HG03442 (cell line): ENCODE data around the gene RMRP.

Experiments used
- ATAC-seq: cut with Tn5 transposase; IDR thresholded peaks from one replicate; pipeline ENCODE4 v1.9.1; 2021; ENCODE audit warnings: mild to moderate bottlenecking, moderate library complexity; ENCODE audit not compliant: unreplicated experiment

Gene RMRP

GRCh38 chr9:35687306-35687705 lies 29.5 kb upstream of the RMRP start:
- ATAC-seq, result no peak

DNA sequence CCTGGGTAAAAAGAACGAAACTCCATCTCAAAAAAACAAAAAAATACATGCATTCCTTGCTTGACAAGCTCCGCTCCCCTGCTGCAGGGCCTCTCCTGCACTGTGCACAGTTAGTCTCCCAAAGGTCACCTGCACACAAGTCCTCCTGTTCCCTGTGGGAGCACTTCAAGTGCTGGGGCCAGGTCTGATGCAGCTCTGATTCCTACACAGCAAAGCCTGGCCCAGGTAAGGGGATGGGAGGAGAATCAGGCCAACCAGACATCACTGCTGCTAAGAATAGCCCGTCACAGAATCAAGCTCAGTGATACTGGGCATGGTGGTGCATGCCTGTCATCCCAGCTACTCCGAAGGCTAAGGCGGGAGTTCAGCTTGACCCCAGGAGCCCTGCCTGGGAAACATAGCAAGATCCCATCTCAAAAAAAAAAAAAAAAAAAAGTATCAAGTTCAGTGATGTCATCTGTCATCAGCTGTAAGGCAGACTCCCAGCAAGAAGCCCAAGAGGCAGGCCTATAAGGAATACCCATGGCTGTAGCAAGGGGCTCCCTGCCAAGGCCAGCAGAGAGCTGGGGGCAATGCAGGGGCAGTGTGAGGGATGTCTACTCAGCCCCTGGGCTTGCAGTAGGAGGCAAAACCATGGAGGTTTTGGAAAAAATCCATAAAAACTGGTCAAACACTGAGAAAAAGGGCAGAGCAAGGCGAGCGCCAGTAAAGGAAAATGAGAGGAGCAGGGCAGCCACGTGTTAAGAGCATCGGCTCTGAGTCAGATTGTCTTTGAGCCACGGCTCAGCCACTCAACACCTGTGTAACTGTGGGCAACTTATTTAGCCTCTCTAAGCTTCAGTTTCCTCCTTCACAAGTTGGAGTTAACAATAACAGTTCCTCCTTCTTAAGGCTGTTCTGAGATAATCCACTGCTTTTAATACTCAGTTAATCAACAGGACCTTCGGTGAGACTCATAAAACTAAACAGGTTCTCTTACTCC lies 28.7 kb upstream of the RMRP start:
- no peak for ATAC-seq

DNA sequence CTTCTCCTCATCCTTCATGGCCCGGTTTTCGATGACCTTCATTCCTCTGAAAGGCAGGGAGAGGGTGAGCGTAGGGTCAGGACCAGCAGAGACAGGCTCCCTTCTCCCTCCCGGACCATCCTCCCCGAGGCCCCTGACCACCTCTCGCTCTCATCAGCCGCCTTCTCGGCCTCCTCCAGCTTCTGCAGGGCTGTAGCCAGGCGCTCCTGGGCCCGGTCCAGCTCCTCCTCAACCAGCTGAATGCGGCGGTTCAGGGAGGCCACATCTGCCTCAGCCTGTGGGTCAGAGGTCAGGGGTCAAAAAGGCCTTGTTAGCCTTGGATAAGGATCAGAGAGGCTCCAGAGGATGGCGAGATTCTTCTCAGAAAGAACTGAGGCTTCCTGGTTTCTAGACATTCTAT lies 27.7 kb upstream of the RMRP start:
- no peak for ATAC-seq

DNA sequence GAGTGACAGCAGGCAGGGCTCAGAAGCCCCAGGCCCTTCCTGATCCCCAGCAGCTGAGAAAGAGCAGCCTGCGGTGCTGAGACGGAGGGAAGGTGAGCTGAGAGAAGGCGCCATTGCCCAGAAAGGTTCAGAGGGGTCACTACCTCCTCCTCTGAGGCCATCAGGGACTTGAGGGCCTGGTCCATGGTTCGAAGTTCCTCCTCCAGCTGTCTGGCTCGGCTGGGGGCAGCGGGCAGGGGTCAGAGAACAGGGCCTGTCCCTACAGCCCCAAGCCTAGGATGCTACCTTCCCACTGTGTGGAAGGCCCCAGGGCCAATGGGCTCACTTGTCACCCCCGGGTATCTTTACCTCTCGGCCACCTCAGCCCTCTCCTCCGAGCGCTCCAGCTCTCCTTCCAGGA lies 27.1 kb upstream of the RMRP start:
- no peak for ATAC-seq

DNA sequence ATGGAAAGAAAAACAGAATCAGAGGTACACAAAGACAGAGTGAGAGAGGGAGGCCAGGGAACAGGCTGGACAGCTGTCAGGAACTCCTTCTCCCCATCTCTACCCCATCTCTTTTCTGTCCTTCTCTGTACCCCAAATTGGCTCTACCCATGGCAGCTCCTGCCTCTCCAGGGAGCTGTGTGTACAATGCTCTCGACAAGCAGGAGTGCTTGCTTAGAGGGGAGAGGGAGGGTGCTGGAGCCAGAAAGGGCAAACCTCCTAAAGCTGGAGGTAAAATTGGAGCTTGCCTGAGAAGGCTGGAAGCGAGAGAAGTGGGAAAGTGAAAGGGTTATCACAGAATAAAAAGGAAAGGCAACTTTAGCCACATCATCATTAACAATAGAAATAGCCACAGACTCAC lies 25.5 kb upstream of the RMRP start:
- ATAC-seq, result no peak

- ATAC-seq, result no peak
These were observed 24.9 kb upstream of the RMRP start for GRCh38 chr9:35682520-35683315.

DNA sequence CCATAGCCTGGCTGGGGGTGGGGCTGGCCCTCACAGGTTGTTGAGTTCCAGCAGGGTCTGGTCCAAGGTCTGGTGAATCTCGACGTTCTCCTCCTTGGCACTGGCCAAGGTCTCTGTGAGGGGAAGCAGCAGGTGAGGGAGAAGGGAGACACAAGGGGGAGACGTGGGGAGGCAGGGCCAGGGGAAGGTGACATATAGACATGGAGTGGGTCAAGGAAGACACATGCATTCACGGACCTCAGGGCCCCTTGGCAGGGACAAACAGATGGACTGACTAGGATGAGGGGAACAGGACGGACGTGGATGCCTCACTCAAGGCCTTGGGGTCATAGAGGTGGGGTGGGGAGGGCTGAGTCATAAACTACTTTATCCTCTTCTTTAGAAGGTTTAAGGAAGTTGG lies 24.2 kb upstream of the RMRP start:
- no peak for ATAC-seq

DNA sequence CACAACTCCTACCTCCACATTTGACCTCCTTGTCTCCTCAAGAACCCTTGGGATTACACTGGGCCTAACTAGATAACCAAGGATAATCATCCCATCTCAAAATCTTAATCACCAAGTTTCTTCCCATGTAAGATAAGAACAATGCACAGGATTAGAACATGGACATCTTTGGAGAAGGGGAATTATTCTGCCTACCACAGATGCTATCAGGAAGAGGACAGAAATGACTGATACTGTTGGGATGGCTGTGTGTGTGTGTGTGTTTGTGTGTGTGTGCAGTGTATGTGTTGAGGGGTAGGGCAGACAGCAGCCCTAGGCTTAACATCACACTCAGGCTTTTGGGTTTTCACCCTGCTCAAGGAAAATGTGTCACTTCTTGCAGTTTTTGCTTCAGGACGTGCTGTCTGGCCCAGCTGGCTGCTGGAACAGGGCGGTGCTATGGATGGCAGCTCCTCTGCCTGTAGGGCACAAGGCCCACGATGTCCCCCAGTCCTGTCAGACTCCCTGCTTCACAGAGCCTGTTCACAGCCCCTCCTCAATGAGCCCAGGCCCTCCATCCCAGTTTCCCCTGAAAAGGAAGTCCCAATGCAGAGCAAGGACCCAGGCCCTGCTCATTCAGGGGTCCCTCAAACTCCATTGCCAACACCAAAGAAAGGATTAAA lies 23.7 kb upstream of the RMRP start:
- ATAC-seq, result no peak

DNA sequence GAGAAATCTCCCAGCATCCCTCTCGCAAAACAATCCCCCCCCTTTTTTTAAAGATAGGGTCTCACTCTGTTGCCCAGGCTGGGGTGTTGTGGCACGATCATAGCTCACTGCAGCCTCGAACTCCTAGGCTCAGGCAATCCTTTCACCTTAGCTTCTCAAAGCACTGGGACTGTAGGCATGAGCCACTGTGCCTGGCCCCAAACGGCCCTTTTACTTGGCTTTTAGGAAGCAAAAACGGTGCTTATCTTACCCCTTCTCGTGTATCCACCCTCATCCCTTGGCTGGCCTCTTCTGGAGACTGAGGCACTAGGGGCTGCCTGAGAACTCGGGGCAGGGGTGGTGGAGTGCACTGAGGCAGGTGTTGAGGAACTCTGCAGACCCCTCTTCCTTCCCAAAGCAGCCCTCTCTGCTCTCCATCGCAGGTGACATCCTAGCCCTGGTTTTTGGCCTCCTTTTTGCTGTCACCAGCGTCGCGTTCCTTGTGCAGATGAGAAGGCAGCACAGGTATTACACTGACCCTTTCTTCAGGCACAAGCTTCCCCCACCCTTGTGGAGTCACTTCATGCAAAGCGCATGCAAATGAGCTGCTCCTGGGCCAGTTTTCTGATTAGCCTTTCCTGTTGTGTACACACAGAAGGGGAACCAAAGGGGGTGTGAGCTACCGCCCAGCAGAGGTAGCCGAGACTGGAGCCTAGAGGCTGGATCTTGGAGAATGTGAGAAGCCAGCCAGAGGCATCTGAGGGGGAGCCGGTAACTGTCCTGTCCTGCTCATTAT lies 22.7 kb upstream of the RMRP start:
- ATAC-seq, result no peak

GRCh38 chr9:35679766-35680330 lies 22.0 kb upstream of the RMRP start:
- no peak for ATAC-seq

DNA sequence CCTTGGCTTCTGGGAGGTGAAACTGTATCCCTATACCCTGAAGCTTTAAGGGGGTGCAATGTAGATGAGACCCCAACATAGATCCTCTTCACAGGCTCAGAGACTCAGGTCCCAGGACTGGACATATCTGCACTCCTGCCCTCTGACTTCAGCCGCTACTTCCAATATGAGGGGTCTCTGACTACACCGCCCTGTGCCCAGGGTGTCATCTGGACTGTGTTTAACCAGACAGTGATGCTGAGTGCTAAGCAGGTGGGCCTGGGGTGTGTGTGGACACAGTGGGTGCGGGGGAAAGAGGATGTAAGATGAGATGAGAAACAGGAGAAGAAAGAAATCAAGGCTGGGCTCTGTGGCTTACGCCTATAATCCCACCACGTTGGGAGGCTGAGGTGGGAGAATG lies 21.3 kb upstream of the RMRP start:
- ATAC-seq, result no peak

- ATAC-seq, result no peak
These were observed 18.0 kb upstream of the RMRP start for GRCh38 chr9:35675732-35676392.

GRCh38 chr9:35675204-35675603 lies 17.4 kb upstream of the RMRP start:
- ATAC-seq, result no peak

- ATAC-seq, result no peak
These were observed 16.2 kb upstream of the RMRP start for GRCh38 chr9:35674025-35674361.

DNA sequence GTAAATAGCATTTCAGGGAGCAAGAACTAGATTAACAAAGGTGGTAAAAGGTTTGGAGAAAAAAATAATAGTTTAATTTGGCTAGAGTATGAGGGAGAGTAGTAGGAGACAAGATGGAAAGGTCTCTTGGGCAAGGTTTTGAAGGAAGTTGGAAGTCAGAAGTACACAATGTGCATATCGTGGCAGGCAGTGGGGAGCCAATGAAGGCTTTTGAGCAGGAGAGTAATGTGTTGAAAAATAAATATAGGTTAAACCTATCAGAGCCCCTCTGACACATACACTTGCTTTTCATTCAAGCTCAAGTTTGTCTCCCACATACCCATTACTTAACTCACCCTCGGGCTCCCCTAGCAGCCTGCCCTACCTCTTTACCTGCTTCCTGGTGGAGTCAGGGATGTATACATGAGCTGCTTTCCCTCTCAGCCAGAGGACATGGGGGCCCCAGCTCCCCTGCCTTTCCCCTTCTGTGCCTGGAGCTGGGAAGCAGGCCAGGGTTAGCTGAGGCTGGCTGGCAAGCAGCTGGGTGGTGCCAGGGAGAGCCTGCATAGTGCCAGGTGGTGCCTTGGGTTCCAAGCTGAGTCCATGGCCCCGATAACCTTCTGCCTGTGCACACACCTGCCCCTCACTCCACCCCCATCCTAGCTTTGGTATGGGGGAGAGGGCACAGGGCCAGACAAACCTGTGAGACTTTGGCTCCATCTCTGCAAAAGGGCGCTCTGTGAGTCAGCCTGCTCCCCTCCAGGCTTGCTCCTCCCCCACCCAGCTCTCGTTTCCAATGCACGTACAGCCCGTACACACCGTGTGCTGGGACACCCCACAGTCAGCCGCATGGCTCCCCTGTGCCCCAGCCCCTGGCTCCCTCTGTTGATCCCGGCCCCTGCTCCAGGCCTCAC lies 15.6 kb upstream of the RMRP start, which contains the start of gene CA9:
Gene CA9, plus strand, starts transcription at position 797 of the 893 bp plus-strand sequence. Its CDS starts 32 bp downstream, at position 829.
- ATAC-seq, result no peak

DNA sequence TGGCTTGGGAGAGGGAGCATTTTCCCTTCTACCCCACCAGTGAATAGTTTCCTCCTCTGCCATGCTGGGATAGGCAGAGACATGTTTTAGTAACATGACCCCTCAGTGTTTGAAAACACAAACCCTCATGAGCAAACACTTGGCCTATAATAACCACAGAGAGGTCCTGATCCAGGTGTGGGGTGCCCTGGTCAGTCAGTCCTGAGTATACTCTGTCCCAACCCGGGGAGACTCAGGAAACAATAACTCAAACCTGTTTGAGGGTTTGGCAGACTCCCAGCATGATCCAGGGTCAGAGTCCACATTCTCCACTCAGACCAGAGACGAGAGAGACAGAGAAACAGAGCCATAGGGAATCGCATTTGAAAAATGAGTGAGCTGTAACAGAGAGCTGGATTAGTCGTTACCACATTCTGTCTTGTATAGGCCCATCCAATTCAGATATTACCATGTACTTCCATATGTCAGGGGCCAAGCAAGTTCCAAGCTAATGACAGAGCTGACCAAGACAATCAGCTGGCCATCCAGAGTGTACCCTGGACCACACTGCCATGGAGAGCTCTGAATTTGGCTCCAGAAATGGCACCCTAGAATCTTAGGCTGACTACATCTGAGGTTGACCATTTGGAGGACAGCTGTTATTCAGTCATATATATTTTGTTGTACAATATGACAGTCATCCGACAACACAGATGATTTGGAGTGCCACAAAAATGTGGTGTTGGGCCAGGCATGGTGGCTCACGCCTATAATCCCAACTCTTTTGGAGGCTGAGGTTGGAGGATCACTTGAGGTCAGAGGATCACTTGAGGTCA lies 11.7 kb upstream of the RMRP start:
- no peak for ATAC-seq

DNA sequence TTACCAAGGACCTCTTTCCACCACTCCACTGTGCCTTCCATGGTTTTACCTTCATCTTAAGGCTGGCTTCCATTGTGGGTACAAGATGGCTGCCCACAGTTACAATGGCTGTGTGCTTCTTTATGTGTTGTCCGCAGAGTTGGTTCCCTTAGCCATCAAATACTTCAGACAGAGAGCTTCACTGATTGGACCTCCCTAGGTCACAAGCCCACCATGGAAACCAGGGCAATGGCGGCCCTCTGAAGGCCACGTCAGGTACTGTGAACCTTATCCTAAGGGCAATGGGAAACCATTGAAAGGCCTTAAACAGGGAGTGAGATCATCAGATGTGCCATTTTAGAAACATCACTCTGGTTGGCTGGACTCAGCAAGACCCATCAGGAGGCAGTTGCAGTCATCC lies 10.1 kb upstream of the RMRP start:
- ATAC-seq, result no peak

DNA sequence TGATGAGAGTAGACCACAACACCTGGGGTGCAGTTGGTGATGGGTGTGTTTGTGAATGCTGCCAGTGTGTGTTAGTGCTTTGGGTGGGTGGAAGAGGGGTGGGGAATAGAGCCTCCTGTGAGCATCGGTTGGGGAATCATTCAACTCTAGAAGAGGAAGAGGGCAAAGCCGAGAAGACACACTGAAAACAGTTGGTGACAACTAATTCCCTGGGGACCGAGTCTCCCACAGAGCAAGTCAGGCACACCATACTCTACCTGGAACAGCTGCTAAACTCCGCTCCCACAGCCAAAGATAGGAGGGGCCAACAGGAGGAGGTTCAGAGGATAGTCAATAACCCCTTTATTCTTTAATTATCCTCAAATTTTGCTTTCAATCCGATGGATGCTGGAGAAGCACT lies 8.7 kb upstream of the RMRP start:
- ATAC-seq, result no peak
